GM19099 (cell line): ENCODE results near the gene CD44.

Source experiments
- POLR2A ChIP-seq: IDR thresholded peaks from 3 replicates; pipeline ENCODE4 v1.6.1; 2011; ENCODE audit warnings: low read depth; ENCODE audit not compliant: insufficient read length; ENCODE audit errors: extremely low read depth

Gene CD44

GRCh38 chr11:35169112-35169511, 30.1 kb downstream of the CD44 start:
- no peak for TF ChIP-seq POLR2A

GRCh38 chr11:35169754-35170153, 30.8 kb downstream of the CD44 start:
- no peak for TF ChIP-seq POLR2A

- no peak for TF ChIP-seq POLR2A
These were observed 31.5 kb downstream of the CD44 start for GRCh38 chr11:35170503-35170902.

- no peak for TF ChIP-seq POLR2A
These were observed 32.3 kb downstream of the CD44 start for GRCh38 chr11:35171226-35171625.

GRCh38 chr11:35173011-35173511, 34.1 kb downstream of the CD44 start:
- TF ChIP-seq POLR2A = no peak

GRCh38 chr11:35173616-35174566, 34.9 kb downstream of the CD44 start:
- no peak for TF ChIP-seq POLR2A

- TF ChIP-seq POLR2A = no peak
These were observed 35.7 kb downstream of the CD44 start for GRCh38 chr11:35174666-35175065.

- no peak for TF ChIP-seq POLR2A
These were observed 38.4 kb downstream of the CD44 start for GRCh38 chr11:35177370-35177769.

- TF ChIP-seq POLR2A = no peak
These were observed 39.3 kb downstream of the CD44 start for GRCh38 chr11:35178067-35178805.

- TF ChIP-seq POLR2A = no peak
These were observed 39.9 kb downstream of the CD44 start for GRCh38 chr11:35178873-35179272.

- no peak for TF ChIP-seq POLR2A
These were observed 40.6 kb downstream of the CD44 start for GRCh38 chr11:35179466-35180135.

- TF ChIP-seq POLR2A = no peak
These were observed 41.6 kb downstream of the CD44 start for GRCh38 chr11:35180317-35181233.

GRCh38 chr11:35182317-35182939, 43.5 kb downstream of the CD44 start:
- no peak for TF ChIP-seq POLR2A
